Astrocyte (in vitro differentiated cells and primary cell): ENCODE results near the gene UQCRQ.

Experiments
- EZH2 ChIP-seq: IDR thresholded peaks from 2 replicates; pipeline ENCODE4 v1.6.1; 2012; ENCODE audit warnings: mild to moderate bottlenecking, low read length, inconsistent platforms; ENCODE audit not compliant: insufficient read depth
- TF ChIP-seq, protein P1 (sequence below): IDR thresholded peaks from 2 replicates; pipeline ENCODE4 v1.5.1; 2011; ENCODE audit warnings: low read depth, mild to moderate bottlenecking, inconsistent platforms, low read length, moderate library complexity; ENCODE audit not compliant: insufficient read depth

DNA sequence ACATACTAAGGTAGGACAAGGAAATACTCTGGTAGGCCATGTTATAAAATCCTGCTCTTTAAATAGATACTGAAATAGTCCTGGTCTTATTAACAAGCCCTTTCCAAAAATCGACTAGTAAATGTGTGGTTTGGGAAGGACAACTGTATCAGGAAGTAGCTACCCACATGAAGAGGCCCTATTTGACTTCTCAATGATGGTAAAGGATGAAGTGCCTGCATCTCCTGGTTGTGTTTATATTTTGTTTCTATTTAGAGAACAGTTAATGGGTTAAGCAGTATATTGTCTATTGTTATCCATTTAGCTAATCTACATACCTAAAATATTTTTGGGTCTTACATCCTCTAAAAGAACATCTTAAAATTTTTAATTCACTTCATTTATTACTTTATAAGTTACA, 12.7 kb upstream of the UQCRQ start:
- TF ChIP-seq, protein P1, sequence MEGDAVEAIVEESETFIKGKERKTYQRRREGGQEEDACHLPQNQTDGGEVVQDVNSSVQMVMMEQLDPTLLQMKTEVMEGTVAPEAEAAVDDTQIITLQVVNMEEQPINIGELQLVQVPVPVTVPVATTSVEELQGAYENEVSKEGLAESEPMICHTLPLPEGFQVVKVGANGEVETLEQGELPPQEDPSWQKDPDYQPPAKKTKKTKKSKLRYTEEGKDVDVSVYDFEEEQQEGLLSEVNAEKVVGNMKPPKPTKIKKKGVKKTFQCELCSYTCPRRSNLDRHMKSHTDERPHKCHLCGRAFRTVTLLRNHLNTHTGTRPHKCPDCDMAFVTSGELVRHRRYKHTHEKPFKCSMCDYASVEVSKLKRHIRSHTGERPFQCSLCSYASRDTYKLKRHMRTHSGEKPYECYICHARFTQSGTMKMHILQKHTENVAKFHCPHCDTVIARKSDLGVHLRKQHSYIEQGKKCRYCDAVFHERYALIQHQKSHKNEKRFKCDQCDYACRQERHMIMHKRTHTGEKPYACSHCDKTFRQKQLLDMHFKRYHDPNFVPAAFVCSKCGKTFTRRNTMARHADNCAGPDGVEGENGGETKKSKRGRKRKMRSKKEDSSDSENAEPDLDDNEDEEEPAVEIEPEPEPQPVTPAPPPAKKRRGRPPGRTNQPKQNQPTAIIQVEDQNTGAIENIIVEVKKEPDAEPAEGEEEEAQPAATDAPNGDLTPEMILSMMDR: no peak
- no peak for TF ChIP-seq EZH2
